ENCODE data around the gene CRYAA.
"Not testable (repeated sequence)": the region's sequence is repeated elsewhere in the genome, so short reads cannot be mapped to it uniquely, and the experiment has no call there.

Gene CRYAA

DNA sequence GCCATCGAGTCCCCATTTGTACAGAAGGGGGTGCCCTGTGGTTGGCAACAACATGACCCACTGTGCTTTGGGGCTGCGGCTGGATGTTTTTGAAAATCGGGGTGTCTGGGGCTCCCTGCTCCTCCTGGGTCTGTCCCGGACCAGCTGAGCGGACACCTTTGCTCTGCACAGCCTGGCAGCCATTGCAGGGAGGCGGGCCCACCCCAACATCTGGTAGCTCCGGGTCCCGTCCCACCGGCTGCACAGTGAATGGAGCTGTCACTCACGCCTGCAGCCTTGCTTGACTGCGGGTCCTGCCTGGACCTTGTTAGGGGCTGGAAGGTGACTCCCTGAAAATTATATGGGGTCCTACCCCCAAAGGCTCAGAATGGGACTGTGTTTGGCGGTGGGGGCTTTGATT is 5.1 kb downstream of the CRYAA start:
- DNase-seq (ENCODE audit: low read depth); H3K4me3 ChIP-seq (ENCODE audit: control insufficient read depth, low read depth, low read length): not testable (repeated sequence)

- not testable (repeated sequence) for DNase-seq (ENCODE audit: low read depth); H3K4me3 ChIP-seq (ENCODE audit: control insufficient read depth, low read depth, low read length)
Observed at GRCh38 chr21:43174998-43175397, 6.2 kb downstream of the CRYAA start.

GRCh38 chr21:43176621-43177020 is 7.8 kb downstream of the CRYAA start:
- H3K4me3 ChIP-seq (ENCODE audit: control insufficient read depth, low read depth, low read length); DNase-seq (ENCODE audit: low read depth): not testable (repeated sequence)

DNA sequence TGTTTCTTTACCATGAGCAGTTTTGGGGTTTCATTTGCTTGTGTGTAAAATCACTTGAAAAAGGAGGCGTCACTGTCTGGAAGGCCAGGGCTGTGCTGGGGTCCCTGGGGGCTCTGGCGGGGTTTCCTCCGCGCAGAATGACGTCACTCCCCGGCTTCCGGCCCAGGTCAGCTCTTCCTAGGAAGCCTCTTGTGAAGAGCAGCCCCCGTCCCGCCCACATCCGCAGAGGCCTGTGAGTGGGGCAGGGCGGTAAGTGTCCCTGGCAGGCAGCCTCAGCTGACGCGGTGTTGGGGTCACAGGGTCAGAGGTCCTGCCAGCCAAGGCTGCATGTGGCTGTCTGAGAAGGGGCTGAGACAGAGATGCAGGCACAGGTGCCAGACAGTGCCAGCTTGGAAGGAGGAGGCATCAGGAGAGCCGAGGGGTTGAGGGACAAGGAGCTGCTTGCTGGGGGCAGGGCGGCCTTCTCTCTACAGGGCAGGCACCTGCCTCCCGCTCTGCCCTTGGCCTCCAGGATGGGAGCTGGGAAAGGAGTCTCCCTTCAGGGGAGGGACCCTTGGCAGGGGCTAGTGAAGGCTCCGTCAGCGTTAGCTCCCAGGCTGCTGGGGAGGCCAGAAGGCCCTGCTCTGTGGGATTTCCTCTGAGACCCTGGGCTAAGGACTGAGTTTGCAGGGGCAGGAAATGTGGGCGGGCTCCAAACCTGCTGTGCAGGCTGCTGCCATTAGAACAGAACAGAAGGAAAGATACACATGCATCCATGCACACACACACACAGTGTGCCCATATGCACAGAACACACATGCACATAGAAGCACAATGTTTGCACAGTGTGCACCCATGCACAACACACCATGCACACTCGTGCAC is 8.5 kb downstream of the CRYAA start:
- not testable (repeated sequence) for H3K4me3 ChIP-seq (ENCODE audit: control insufficient read depth, low read depth, low read length); DNase-seq (ENCODE audit: low read depth)

- H3K4me3 ChIP-seq (ENCODE audit: control insufficient read depth, low read depth, low read length); DNase-seq (ENCODE audit: low read depth): not testable (repeated sequence)
Observed at GRCh38 chr21:43178175-43178826, 9.5 kb downstream of the CRYAA start.

DNA sequence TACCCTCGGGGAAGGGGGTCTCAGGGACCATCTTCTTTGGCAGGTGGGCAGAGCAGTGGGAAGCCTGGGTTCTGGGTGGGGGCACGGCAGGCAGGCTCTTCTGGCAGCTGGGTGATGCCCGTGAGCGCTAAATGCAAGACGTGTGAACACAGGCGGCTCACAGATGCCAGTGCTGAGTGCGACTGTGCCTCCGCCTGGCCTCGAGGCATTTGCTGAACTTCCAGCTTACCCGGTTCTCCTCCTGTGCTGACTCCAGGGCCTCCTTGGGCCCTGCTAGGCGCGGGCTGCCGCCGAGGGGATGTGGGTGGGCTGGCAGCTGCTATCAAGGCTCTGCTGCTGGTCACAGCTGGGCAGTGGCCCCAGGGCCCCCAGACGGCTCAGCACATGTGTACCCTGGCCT is 12.2 kb downstream of the CRYAA start:
- H3K4me3 ChIP-seq (ENCODE audit: control insufficient read depth, low read depth, low read length); DNase-seq (ENCODE audit: low read depth): not testable (repeated sequence)

GRCh38 chr21:43187268-43187667 is 18.5 kb downstream of the CRYAA start:
- DNase-seq (ENCODE audit: low read depth); H3K4me3 ChIP-seq (ENCODE audit: control insufficient read depth, low read depth, low read length): not testable (repeated sequence)

GRCh38 chr21:43187715-43188114 is 18.9 kb downstream of the CRYAA start:
- no peak for DNase-seq (ENCODE audit: low read depth)
- no peak overlapping the region for H3K4me3 ChIP-seq (ENCODE audit: control insufficient read depth, low read depth, low read length)
- TF ChIP-seq CTCF (conservative IDR thresholded peaks at IDR 0.05; ENCODE audit: control insufficient read depth, insufficient read depth, low read depth, low read length), result no peak

DNA sequence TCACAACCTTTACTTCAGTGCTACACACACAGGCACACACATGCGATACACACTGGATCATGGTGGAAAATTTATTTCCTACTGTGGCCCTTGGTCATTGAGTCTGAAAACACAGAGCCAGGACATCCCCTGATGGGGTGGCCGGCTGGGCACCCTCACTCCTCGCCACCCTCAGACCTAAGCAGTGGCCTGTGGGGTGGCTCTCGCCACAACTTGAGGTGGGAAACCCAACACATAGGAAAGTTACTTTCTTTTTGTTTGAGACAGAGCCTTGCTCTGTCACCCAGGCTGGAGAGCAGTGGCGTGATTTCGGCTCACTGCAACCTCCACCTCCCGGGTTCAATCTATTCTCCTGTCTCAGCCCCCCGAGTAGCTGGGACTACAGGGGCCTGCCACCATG is 19.4 kb downstream of the CRYAA start:
- no peak for DNase-seq (ENCODE audit: low read depth)
- no peak for TF ChIP-seq CTCF (conservative IDR thresholded peaks at IDR 0.05; ENCODE audit: control insufficient read depth, insufficient read depth, low read depth, low read length)
- H3K4me3 ChIP-seq (ENCODE audit: control insufficient read depth, low read depth, low read length), result no peak overlapping the region

- no peak for DNase-seq (ENCODE audit: low read depth)
- TF ChIP-seq CTCF (conservative IDR thresholded peaks at IDR 0.05; ENCODE audit: control insufficient read depth, insufficient read depth, low read depth, low read length), result no peak
- H3K4me3 ChIP-seq (ENCODE audit: control insufficient read depth, low read depth, low read length), result no peak overlapping the region
Observed at GRCh38 chr21:43188592-43189210, 19.9 kb downstream of the CRYAA start.

Data from fibroblast of mammary gland (primary cell).